ENCODE results near the gene FBXL7. TPM values are rescaled to one million over a fixed set of nuclear protein-coding genes. Genes with fewer than 3 reads are reported as not detected.

The FBXL7 gene
- total RNA-seq, 2 experiments from 2014 or later, result not detected

GRCh38 chr5:15595929-15596328, 95.9 kb downstream of the FBXL7 start:
- intact Hi-C loops (cut with micrococcal nuclease; ENCODE audit: unreplicated experiment), result no loop called here

GRCh38 chr5:15596936-15597335, 97.0 kb downstream of the FBXL7 start:
- no peaks in the 10 kb centered on the region for H3K79me2 ChIP-seq (ENCODE audit: insufficient read depth, low read depth, low read length)
- no peaks in the 10 kb centered on the region for H4K20me1 ChIP-seq (ENCODE audit: insufficient read depth, low read length)
- no peak overlapping the region for H2AFZ ChIP-seq (ENCODE audit: low read length)
- no peaks in the 10 kb centered on the region for H3K9me2 ChIP-seq (ENCODE audit: insufficient read depth, low read length)
- ChIA-PET CTCF (ENCODE audit: unreplicated experiment) (no interaction called here), POLR2A (no interaction called here)
- no peak overlapping the region for H3K27ac ChIP-seq (ENCODE audit: low read depth, low read length, poor library complexity, severe bottlenecking)
- no peaks in the 10 kb centered on the region for H3K9me3 ChIP-seq (ENCODE audit: low read length)
- no peaks in the 10 kb centered on the region for H3K4me1 ChIP-seq (ENCODE audit: insufficient read depth, low read length, poor library complexity, severe bottlenecking)
- BruUV-seq (replicated peaks), result no TSS peak
- H3K4me2 ChIP-seq (ENCODE audit: low read length), result no peak overlapping the region
- no peaks in the 10 kb centered on the region for H3K36me3 ChIP-seq (ENCODE audit: insufficient read depth, low read length)
- intact Hi-C loops (cut with micrococcal nuclease; ENCODE audit: unreplicated experiment), result no loop called here
- no peak for DNase-seq (ENCODE audit: low spot score)
- TF ChIP-seq CTCF (conservative IDR thresholded peaks at IDR 0.05; ENCODE audit: low read length) (no peak), EZH2phosphoT487 (IDR thresholded peaks at IDR 0.05; ENCODE audit: borderline replicate concordance, low read depth, low read length) (no peak)
- H3K4me3 ChIP-seq (ENCODE audit: low read depth, low read length, poor library complexity, severe bottlenecking), result no peak overlapping the region

More at GRCh38 chr5:15595929-15596328, 95.9 kb downstream of the FBXL7 start:
- no peak for DNase-seq (ENCODE audit: low spot score)
- Histone ChIP-seq H3K36me3 (ENCODE audit: insufficient read depth, low read length) (no peaks in the 10 kb centered on the region), H3K9me2 (ENCODE audit: insufficient read depth, low read length) (no peaks in the 10 kb centered on the region), H3K9me3 (ENCODE audit: low read length) (no peaks in the 10 kb centered on the region), H3K27ac (ENCODE audit: low read depth, low read length, poor library complexity, severe bottlenecking) (no peak overlapping the region), H3K79me2 (ENCODE audit: insufficient read depth, low read depth, low read length) (no peaks in the 10 kb centered on the region), H3K4me2 (ENCODE audit: low read length) (no peak overlapping the region), H4K20me1 (ENCODE audit: insufficient read depth, low read length) (no peaks in the 10 kb centered on the region), H2AFZ (ENCODE audit: low read length) (no peak overlapping the region), H3K4me1 (ENCODE audit: insufficient read depth, low read length, poor library complexity, severe bottlenecking) (no peaks in the 10 kb centered on the region), H3K4me3 (ENCODE audit: low read depth, low read length, poor library complexity, severe bottlenecking) (no peak overlapping the region)
- POLR2A ChIA-PET, result no interaction called here
- CTCF ChIA-PET (ENCODE audit: unreplicated experiment), result no interaction called here
- TF ChIP-seq EZH2phosphoT487 (IDR thresholded peaks at IDR 0.05; ENCODE audit: borderline replicate concordance, low read depth, low read length), result no peak
- no peak for TF ChIP-seq CTCF (conservative IDR thresholded peaks at IDR 0.05; ENCODE audit: low read length)
- BruUV-seq (replicated peaks), result no TSS peak

GRCh38 chr5:15597804-15598203, 97.8 kb downstream of the FBXL7 start:
- DNase-seq (ENCODE audit: low spot score), result no peak
- H3K9me2 ChIP-seq (ENCODE audit: insufficient read depth, low read length), result no peaks in the 10 kb centered on the region
- TF ChIP-seq CTCF (conservative IDR thresholded peaks at IDR 0.05; ENCODE audit: low read length) (no peak), EZH2phosphoT487 (IDR thresholded peaks at IDR 0.05; ENCODE audit: borderline replicate concordance, low read depth, low read length) (no peak)
- H3K36me3 ChIP-seq (ENCODE audit: insufficient read depth, low read length), result no peaks in the 10 kb centered on the region
- BruUV-seq (replicated peaks), result no TSS peak
- H3K27ac ChIP-seq (ENCODE audit: low read depth, low read length, poor library complexity, severe bottlenecking), result no peak overlapping the region
- POLR2A ChIA-PET, result no interaction called here
- H4K20me1 ChIP-seq (ENCODE audit: insufficient read depth, low read length), result no peaks in the 10 kb centered on the region
- CTCF ChIA-PET (ENCODE audit: unreplicated experiment), result no interaction called here
- no peak overlapping the region for H3K4me3 ChIP-seq (ENCODE audit: low read depth, low read length, poor library complexity, severe bottlenecking)
- intact Hi-C loops (cut with micrococcal nuclease; ENCODE audit: unreplicated experiment), result no loop called here
- H3K9me3 ChIP-seq (ENCODE audit: low read length), result no peaks in the 10 kb centered on the region
- no peak overlapping the region for H2AFZ ChIP-seq (ENCODE audit: low read length)
- H3K4me2 ChIP-seq (ENCODE audit: low read length), result no peak overlapping the region
- H3K4me1 ChIP-seq (ENCODE audit: insufficient read depth, low read length, poor library complexity, severe bottlenecking), result no peaks in the 10 kb centered on the region
- no peaks in the 10 kb centered on the region for H3K79me2 ChIP-seq (ENCODE audit: insufficient read depth, low read depth, low read length)
